Thyroid gland (tissue), 4 donors: ENCODE results near the gene CALD1.

Source experiments
- CTCF ChIP-seq, 6 experiments: fragments of 200-600 bp in 3 of 6; fragments of 450-650 bp in 3 of 6; sonication (generic) in 3 of 6; IDR thresholded peaks; one replicate each; pipeline ENCODE4 v1.5.1; 2016 to 2019; ENCODE audit warnings: antibody characterized with exemption in 6 of 6, mild to moderate bottlenecking in 2 of 6, inconsistent platforms in 1 of 6, moderate library complexity in 1 of 6
- POLR2A ChIP-seq, 2 donors: fragments of 450-650 bp; IDR thresholded peaks; one replicate each; pipeline ENCODE4 v1.6.1; 2017; ENCODE audit warnings: antibody characterized with exemption in 2 of 2, mild to moderate bottlenecking in 2 of 2, moderate library complexity in 1 of 2

- no peak for TF ChIP-seq CTCF (IDR thresholded peaks at IDR 0.05)
- no peak for TF ChIP-seq POLR2A (IDR thresholded peaks at IDR 0.05)
Measured at GRCh38 chr7:134892963-134893362, 113.5 kb downstream of the CALD1 start.
